Measurements from ENCODE around the gene MTMR6. TPM values are rescaled to one million over a fixed set of nuclear protein-coding genes. Genes with fewer than 3 reads are reported as not detected.

The MTMR6 gene
- total RNA-seq, 1 donor from 2014 or later = 6.4 TPM

DNA sequence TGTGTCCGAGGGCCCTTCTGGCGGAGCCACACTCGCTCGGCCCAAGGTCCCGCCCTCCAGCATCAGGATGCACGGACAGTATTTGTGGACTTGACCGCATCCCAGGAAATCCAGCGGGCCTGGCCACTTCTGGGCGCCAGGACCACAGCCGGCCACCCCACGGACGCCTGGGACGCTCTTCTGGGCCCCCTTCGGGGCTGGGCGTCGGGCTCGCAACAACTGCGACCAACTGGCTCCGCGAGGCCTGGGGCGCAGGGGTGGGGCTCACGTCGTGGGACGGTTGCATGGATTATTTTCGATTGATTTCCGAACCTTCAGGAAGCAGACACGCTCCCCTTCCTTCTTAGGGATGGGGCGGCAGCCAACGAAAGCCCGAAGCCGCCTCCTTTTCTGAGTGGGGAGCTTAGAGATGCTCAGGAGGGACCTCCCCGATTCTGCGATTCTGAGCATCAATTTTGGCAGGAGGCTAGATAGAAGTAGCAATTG is 13.6 kb upstream of the MTMR6 start:
- intact Hi-C loops (cut with DNase I) = loop anchor here (1.0 to 10.0 kb wide), 3 partner anchors 14 to 1926 kb away; partner anchors contain the start of gene MTMR6
- peak overlapping the region; percentile 94 for H3K4me3 ChIP-seq
- H3K36me3 ChIP-seq = no peaks in the 10 kb centered on the region
- H3K4me1 ChIP-seq = peaks cover 0 to 11% of the 10 kb centered on the region in 2 donors
- peak overlapping the region; percentile 91 to 96 for H3K27ac ChIP-seq
- peak in 1 of 2 donors; percentile 62 for DNase-seq (ENCODE audit: low spot score in 2 of 2)
- H3K9me3 ChIP-seq = no peaks in the 10 kb centered on the region
- no peaks in the 10 kb centered on the region for H3K27me3 ChIP-seq
- TF ChIP-seq CTCF (IDR thresholded peaks at IDR 0.05) = no peak

DNA sequence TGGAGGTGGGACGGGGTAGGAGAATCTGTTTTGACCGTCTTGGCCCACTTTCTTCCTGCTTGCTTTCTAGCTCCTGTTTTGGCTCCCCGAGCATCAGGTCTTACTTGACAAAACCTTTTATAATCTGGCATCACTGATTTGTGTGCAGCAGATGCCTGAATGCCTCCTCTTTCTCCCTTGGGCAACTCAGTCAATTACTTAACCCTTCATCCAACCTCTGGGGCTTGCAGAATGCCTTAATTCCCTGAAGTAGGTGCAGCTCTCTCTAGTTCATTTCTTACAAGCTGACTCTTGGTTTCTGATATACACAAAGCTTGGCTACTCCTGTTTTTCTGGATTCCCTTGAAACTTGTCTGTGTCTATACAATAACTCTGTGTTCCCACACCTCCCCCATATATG is 8.4 kb upstream of the MTMR6 start:
- Histone ChIP-seq H3K27me3 (no peaks in the 10 kb centered on the region), H3K27ac (no peak overlapping the region), H3K9me3 (no peaks in the 10 kb centered on the region), H3K4me3 (no peak overlapping the region), H3K36me3 (no peaks in the 10 kb centered on the region), H3K4me1 (peaks cover 0 to under 1% of the 10 kb centered on the region in 2 donors)
- intact Hi-C loops (cut with DNase I) = no loop called here
- no peak for DNase-seq (ENCODE audit: low spot score in 2 of 2)
- TF ChIP-seq CTCF (IDR thresholded peaks at IDR 0.05) = no peak

DNA sequence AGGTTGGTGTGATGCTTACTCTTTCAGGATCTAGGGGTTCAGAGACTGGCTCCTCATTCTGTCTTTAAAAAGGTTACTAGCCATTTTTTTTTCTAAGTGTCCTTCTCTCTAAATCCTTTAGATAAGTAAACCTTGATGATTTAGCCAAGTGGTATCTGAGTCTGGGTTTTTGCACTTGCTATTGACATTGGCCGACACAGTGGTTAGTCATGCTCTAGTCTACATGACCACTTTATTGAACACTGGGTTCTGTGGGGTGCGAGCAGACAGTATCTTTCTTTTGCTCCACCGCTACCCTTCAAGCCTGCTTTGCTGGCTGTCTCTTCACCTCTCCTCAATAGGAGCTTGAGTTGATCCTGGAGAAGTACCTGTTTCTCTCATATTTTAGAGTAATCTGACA is 7.9 kb upstream of the MTMR6 start:
- H3K4me1 ChIP-seq = no peaks in the 10 kb centered on the region
- intact Hi-C loops (cut with DNase I) = no loop called here
- no peak for TF ChIP-seq CTCF (IDR thresholded peaks at IDR 0.05)
- no peaks in the 10 kb centered on the region for H3K27me3 ChIP-seq
- DNase-seq (ENCODE audit: low spot score in 2 of 2) = no peak
- H3K4me3 ChIP-seq = no peak overlapping the region
- H3K27ac ChIP-seq = no peak overlapping the region
- no peaks in the 10 kb centered on the region for H3K36me3 ChIP-seq
- no peaks in the 10 kb centered on the region for H3K9me3 ChIP-seq

- Histone ChIP-seq H3K27me3 (no peaks in the 10 kb centered on the region), H3K4me3 (no peak overlapping the region), H3K27ac (no peak overlapping the region), H3K4me1 (no peaks in the 10 kb centered on the region), H3K36me3 (no peaks in the 10 kb centered on the region), H3K9me3 (no peaks in the 10 kb centered on the region)
- peak in 1 of 2 donors; percentile 68 for DNase-seq (ENCODE audit: low spot score in 2 of 2)
- TF ChIP-seq CTCF (IDR thresholded peaks at IDR 0.05) = no peak
- intact Hi-C loops (cut with DNase I) = no loop called here
These were observed 5.0 kb upstream of the MTMR6 start for GRCh38 chr13:25292301-25292700.

- no peak for TF ChIP-seq CTCF (IDR thresholded peaks at IDR 0.05)
- intact Hi-C loops (cut with DNase I) = no loop called here
- H3K27me3 ChIP-seq = no peaks in the 10 kb centered on the region
- H3K9me3 ChIP-seq = no peaks in the 10 kb centered on the region
- H3K4me1 ChIP-seq = no peaks in the 10 kb centered on the region
- no peak for DNase-seq (ENCODE audit: low spot score in 2 of 2)
- H3K4me3 ChIP-seq = no peak overlapping the region
- H3K27ac ChIP-seq = no peak overlapping the region
- no peaks in the 10 kb centered on the region for H3K36me3 ChIP-seq
These were observed 4.4 kb upstream of the MTMR6 start for GRCh38 chr13:25291691-25292090.

DNA sequence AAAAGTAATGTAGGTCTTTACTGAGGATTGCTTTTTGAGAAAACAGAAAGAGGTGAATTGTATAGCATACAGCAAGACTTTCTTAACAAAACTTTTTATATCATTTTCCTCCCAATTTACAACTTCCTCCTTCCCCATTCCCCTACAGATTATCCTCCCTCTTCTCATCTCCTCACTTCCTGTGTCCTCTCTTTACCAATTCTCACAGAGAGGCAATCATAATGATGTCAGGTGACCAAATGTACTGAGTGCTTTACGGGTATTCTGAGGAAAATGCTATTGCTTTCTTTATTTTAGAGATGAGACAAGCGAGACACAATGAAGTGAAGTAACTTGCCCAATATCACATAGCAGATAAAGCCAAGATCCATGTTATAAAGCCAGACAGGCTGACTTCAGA is 1.7 kb upstream of the MTMR6 start:
- H3K9me3 ChIP-seq = no peaks in the 10 kb centered on the region
- no peak for DNase-seq (ENCODE audit: low spot score in 2 of 2)
- no peak overlapping the region for H3K27ac ChIP-seq
- H3K27me3 ChIP-seq = no peaks in the 10 kb centered on the region
- no peak overlapping the region for H3K4me3 ChIP-seq
- no peaks in the 10 kb centered on the region for H3K36me3 ChIP-seq
- TF ChIP-seq CTCF (IDR thresholded peaks at IDR 0.05) = no peak
- intact Hi-C loops (cut with DNase I) = loop anchor here (10.0 kb wide), 1 partner anchor 294 kb away; no protein-coding TSS in a partner anchor
- H3K4me1 ChIP-seq = peaks cover 3 to 17% of the 10 kb centered on the region in 2 donors

Measured in ascending aorta (tissue), 2 donors.